MM.1S (cell line): ENCODE measurements around the gene CA10.

Experiments
- CTCF ChIP-seq: fragments of 300-600 bp; sonication (generic); IDR thresholded peaks from 2 replicates; pipeline ENCODE4 v1.5.1; 2016; ENCODE audit warnings: antibody characterized with exemption, low read length, mixed read lengths
- EZH2phosphoT487 ChIP-seq: fragments of 300-600 bp; sonication (generic); IDR thresholded peaks from 2 replicates; pipeline ENCODE4 v1.6.1; 2018; ENCODE audit warnings: antibody characterized with exemption, low read length

- no peak for TF ChIP-seq CTCF
- no peak for TF ChIP-seq EZH2phosphoT487
Observed at GRCh38 chr17:51646539-51646938, 512.0 kb downstream of the CA10 start.
